IMR-90 (cell line): ENCODE data around the gene PRKD1. TPM values are rescaled to one million over a fixed set of nuclear protein-coding genes. Genes with fewer than 3 reads are reported as not detected.

Experiments
- ATAC-seq: fragments of 200-7000 bp; cut with Tn5 transposase; 2 replicates; pipeline ENCODE4 v1.9.1; 2020; ENCODE audit warnings: low read depth, mild to moderate bottlenecking, moderate library complexity
- BruUV-seq: library from RNA; stranded (reverse); fragments of 400-500 nt; replicated peaks from 2 replicates; lab custom pipeline; 2021; lab: Mats Ljungman, UMichigan
- CTCF ChIA-PET: fragments of 300-600 bp; formaldehyde crosslinking; extraction: SDS; loops from one replicate; lab custom pipeline; 2021; ENCODE audit warnings: antibody characterized with exemption; lab: Yijun Ruan, JAX
- POLR2A ChIA-PET: fragments of 300-600 bp; sonication (Branson Sonifier 250); formaldehyde crosslinking; loops from one replicate; lab custom pipeline; 2022; ENCODE audit warnings: antibody characterized with exemption; ENCODE audit not compliant: unreplicated experiment; lab: Charles Lee
- DNase-seq: peaks from one replicate; pipeline ENCODE4 v3.0.0; 2013
- H2AFZ ChIP-seq: replicated peaks from 2 replicates; pipeline ENCODE3; 2013; ENCODE audit warnings: low read length, mild to moderate bottlenecking; ENCODE audit not compliant: poor library complexity
- H2AK5ac ChIP-seq: 2 replicates; pipeline ENCODE4 v1.6.1; 2013; ENCODE audit warnings: low read depth, low read length, inconsistent platforms
- H2AK9ac ChIP-seq: replicated peaks from 2 replicates; pipeline ENCODE3; 2013; ENCODE audit warnings: mild to moderate bottlenecking, low read depth, low read length, moderate library complexity; ENCODE audit not compliant: poor library complexity
- H2BK120ac ChIP-seq: 2 replicates; pipeline ENCODE4 v1.6.1; 2013; ENCODE audit warnings: low read depth, low read length, inconsistent platforms
- H2BK15ac ChIP-seq: 3 replicates; pipeline ENCODE4 v1.6.1; 2013; ENCODE audit warnings: low read depth, low read length, inconsistent platforms
- H2BK20ac ChIP-seq: 2 replicates; pipeline ENCODE4 v1.6.1; 2013; ENCODE audit warnings: low read depth, mild to moderate bottlenecking, inconsistent platforms, low read length, moderate library complexity
- H2BK5ac ChIP-seq: 2 replicates; pipeline ENCODE4 v1.6.1; 2013; ENCODE audit warnings: mild to moderate bottlenecking, low read depth, low read length, inconsistent platforms; ENCODE audit not compliant: poor library complexity, severe bottlenecking
- H3K14ac ChIP-seq: replicated peaks from 2 replicates; pipeline ENCODE4 v1.6.1; 2013; ENCODE audit warnings: low read depth, low read length, inconsistent platforms
- H3K18ac ChIP-seq: 2 replicates; pipeline ENCODE4 v1.6.1; 2013; ENCODE audit warnings: low read depth, low read length, control low read depth
- H3K23ac ChIP-seq: 2 replicates; pipeline ENCODE4 v1.6.1; 2013; ENCODE audit warnings: low read depth, low read length, inconsistent platforms
- H3K27ac ChIP-seq: 2 replicates; pipeline ENCODE4 v1.5.1; 2013; ENCODE audit warnings: mild to moderate bottlenecking, control low read depth, low read length; ENCODE audit not compliant: insufficient read depth
- H3K27me3 ChIP-seq: 2 replicates; pipeline ENCODE4 v1.6.1; 2013; ENCODE audit warnings: low read length; ENCODE audit not compliant: control insufficient read depth, insufficient read depth
- H3K36me3 ChIP-seq: 2 replicates; pipeline ENCODE4 v1.6.1; 2013; ENCODE audit warnings: low read length, mixed read lengths; ENCODE audit not compliant: control insufficient read depth, insufficient read depth
- H3K4ac ChIP-seq: 2 replicates; pipeline ENCODE4 v1.6.1; 2013; ENCODE audit warnings: low read depth, low read length, inconsistent platforms
- H3K4me1 ChIP-seq: 2 replicates; pipeline ENCODE4 v1.6.1; 2013; ENCODE audit warnings: low read length, mixed read lengths; ENCODE audit not compliant: control insufficient read depth, insufficient read depth
- H3K4me2 ChIP-seq: 2 replicates; pipeline ENCODE4 v1.6.1; 2013; ENCODE audit warnings: low read depth, mild to moderate bottlenecking, control low read depth, low read length, moderate library complexity
- H3K4me3 ChIP-seq: 2 replicates; pipeline ENCODE4 v1.5.1; 2013; ENCODE audit warnings: low read depth, mild to moderate bottlenecking, control low read depth, low read length, moderate library complexity; ENCODE audit not compliant: insufficient read depth
- H3K56ac ChIP-seq: 2 replicates; pipeline ENCODE4 v1.6.1; 2013; ENCODE audit warnings: low read length, inconsistent platforms; ENCODE audit not compliant: insufficient read depth; ENCODE audit errors: extremely low read depth
- H3K79me1 ChIP-seq, 2 experiments: 2 replicates each; pipeline ENCODE4 v1.6.1; 2013; ENCODE audit warnings: low read length in 2 of 2, inconsistent platforms in 1 of 2, low read depth in 1 of 2
- H3K9ac ChIP-seq: 2 replicates; pipeline ENCODE4 v1.6.1; 2013; ENCODE audit warnings: low read depth, low read length, control low read depth
- H3K9me1 ChIP-seq: 2 replicates; pipeline ENCODE4 v1.6.1; 2013; ENCODE audit warnings: low read length, inconsistent platforms; ENCODE audit not compliant: insufficient read depth
- H3K9me3 ChIP-seq: 2 replicates; pipeline ENCODE4 v1.6.1; 2013; ENCODE audit warnings: low read length; ENCODE audit not compliant: control insufficient read depth, insufficient read depth
- H4K20me1 ChIP-seq: 2 replicates; pipeline ENCODE4 v1.6.1; 2013; ENCODE audit warnings: low read length, inconsistent platforms; ENCODE audit not compliant: insufficient read depth
- H4K5ac ChIP-seq: 2 replicates; pipeline ENCODE4 v1.6.1; 2013; ENCODE audit warnings: mild to moderate bottlenecking, low read depth, low read length, control low read depth
- H4K8ac ChIP-seq, 2 experiments: 2 replicates each; pipeline ENCODE4 v1.6.1; 2013; ENCODE audit warnings: low read depth in 2 of 2, low read length in 2 of 2, control low read depth in 1 of 2, inconsistent platforms in 1 of 2
- H4K91ac ChIP-seq: 2 replicates; pipeline ENCODE4 v1.6.1; 2013; ENCODE audit warnings: low read depth, low read length, inconsistent platforms; ENCODE audit not compliant: insufficient read depth
- MAFK ChIP-seq: IDR thresholded peaks from 2 replicates; pipeline ENCODE4 v1.6.1; 2012; ENCODE audit warnings: low read depth, low read length, improper control_type of control experiment
- MXI1 ChIP-seq: IDR thresholded peaks from 2 replicates; pipeline ENCODE4 v1.6.1; 2012; ENCODE audit warnings: low read depth, mild to moderate bottlenecking, low read length, moderate library complexity, borderline replicate concordance
- NFE2L2 ChIP-seq: fragments of 150-350 bp; IDR thresholded peaks from 2 replicates; pipeline ENCODE4 v1.6.1; 2016; ENCODE audit warnings: low read depth, mild to moderate bottlenecking, low read length
- SMC3 ChIP-seq: fragments of 150-350 bp; IDR thresholded peaks from 2 replicates; pipeline ENCODE4 v1.6.1; 2016; ENCODE audit warnings: low read depth, mild to moderate bottlenecking, antibody characterized with exemption, low read length, moderate library complexity
- WGBS, 2 experiments: methylation state at CpG; one replicate each; pipeline versions ENCODE4 v1.1.5 to v1.1.7; 2013; ENCODE audit warnings: missing lambda C conversion rate in 2 of 2; ENCODE audit not compliant: insufficient read length in 1 of 2; ENCODE audit errors: extremely low coverage in 2 of 2; 5-methylcytosine and 5-hydroxymethylcytosine counted together
- dilution Hi-C: fragments of 300-500 bp; cut with HindIII; formaldehyde crosslinking; loops from one replicate; pipeline ENCODE4 v1.14.3; 2018; ENCODE audit warnings: low sequenced_read_pairs; ENCODE audit not compliant: unreplicated experiment
- in situ Hi-C: fragments of 300-500 bp; cut with MboI; formaldehyde crosslinking; loops from 3 replicates; pipeline ENCODE4 v1.14.3; 2019; ENCODE audit warnings: low sequenced_read_pairs, inconsistent platforms, mixed read lengths
- intact Hi-C: fragments of 100-400 bp; cut with micrococcal nuclease; formaldehyde crosslinking; loops from 2 replicates; pipeline ENCODE4 v1.10.0; 2022
- polyA plus RNA-seq, 3 experiments: library from polyadenylated mRNA; depleted of rRNA; stranded (reverse); fragments of >200 nt; gene quantifications; 2 replicates each; pipeline ENCODE4 v1.2.3, GENCODE V29; 2012; ENCODE audit warnings: low replicate concordance in 1 of 3
- total RNA-seq: library from RNA; depleted of rRNA; stranded (reverse); fragments of >200 nt; gene quantifications from 2 replicates; pipeline ENCODE4 v1.2.3, GENCODE V29; 2012
- TF ChIP-seq, protein P1 (sequence below): fragments of 150-350 bp; IDR thresholded peaks from 2 replicates; pipeline ENCODE4 v1.6.1; 2017; ENCODE audit warnings: mild to moderate bottlenecking, antibody characterized with exemption, low read length, low read depth

The PRKD1 gene
- total and polyA plus RNA-seq, 2 of the 4 experiments (the other 2 are of a cell fraction), result 12.9 to 14.2 TPM

DNA sequence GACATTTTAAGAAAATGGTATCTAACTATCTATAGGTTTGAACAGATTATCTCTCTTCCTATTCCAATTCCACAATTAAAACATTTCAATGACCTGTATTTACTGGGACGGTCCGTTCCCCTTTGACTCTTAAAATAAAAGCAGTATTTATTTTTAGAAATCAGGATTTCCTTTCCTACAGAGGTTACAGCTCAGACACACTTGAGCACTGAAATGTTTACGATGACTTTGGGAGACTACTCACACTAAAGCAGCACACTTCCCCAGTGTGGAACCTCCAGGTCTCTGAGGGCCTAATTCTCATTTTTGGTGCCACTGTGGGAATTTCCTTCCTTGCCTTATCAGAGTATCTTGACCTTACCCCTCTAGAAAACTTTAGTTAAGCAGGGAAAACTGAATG lies 181.8 kb downstream of the PRKD1 start:
- Histone ChIP-seq H3K9me3 (no peaks in the 10 kb centered on the region), H3K27ac (no peak overlapping the region), H3K4ac (no peak overlapping the region), H2BK5ac (no peak overlapping the region), H3K79me1 (peaks cover 14 to 30% of the 10 kb centered on the region in 2 experiments), H2AFZ (no peak overlapping the region), H4K91ac (no peak overlapping the region), H2AK9ac (no peak overlapping the region), H3K23ac (no peak overlapping the region), H4K8ac (no peak overlapping the region), H3K9me1 (peaks cover 8% of the 10 kb centered on the region), H4K5ac (no peak overlapping the region), H3K14ac (no peak overlapping the region), H3K27me3 (no peaks in the 10 kb centered on the region), H3K4me1 (peaks cover 6% of the 10 kb centered on the region), H2BK120ac (no peak overlapping the region), H3K9ac (no peak overlapping the region), H3K18ac (no peak overlapping the region), H2AK5ac (no peak overlapping the region), H3K4me2 (no peak overlapping the region), H3K56ac (no peak overlapping the region), H2BK20ac (no peak overlapping the region), H4K20me1 (peaks cover 4% of the 10 kb centered on the region; the same call in 1 of the 2 replicates), H2BK15ac (no peak overlapping the region), H3K36me3 (no peaks in the 10 kb centered on the region), H3K4me3 (no peak overlapping the region)
- intact Hi-C loops, result no loop called here
- POLR2A ChIA-PET, result no interaction called here
- BruUV-seq, result no TSS peak
- ATAC-seq (no peak), DNase-seq (no peak)
- CTCF ChIA-PET, result no interaction called here
- WGBS, 2 experiments, result 100% methylated on average over 1 of the region's 3 CpGs; no CpG with 5 or more reads in 1 of the 2 experiments
- dilution Hi-C loops, result no loop called here
- TF ChIP-seq MAFK, result no peak
- TF ChIP-seq MXI1, result no peak
- no peak for TF ChIP-seq SMC3
- TF ChIP-seq NFE2L2, result no peak
- TF ChIP-seq, protein P1, sequence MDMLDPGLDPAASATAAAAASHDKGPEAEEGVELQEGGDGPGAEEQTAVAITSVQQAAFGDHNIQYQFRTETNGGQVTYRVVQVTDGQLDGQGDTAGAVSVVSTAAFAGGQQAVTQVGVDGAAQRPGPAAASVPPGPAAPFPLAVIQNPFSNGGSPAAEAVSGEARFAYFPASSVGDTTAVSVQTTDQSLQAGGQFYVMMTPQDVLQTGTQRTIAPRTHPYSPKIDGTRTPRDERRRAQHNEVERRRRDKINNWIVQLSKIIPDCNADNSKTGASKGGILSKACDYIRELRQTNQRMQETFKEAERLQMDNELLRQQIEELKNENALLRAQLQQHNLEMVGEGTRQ, result no peak
- in situ Hi-C loops, result no loop called here
